ENCODE data around the gene PPHLN1.
A peak's percentile ranks its signal among the peaks of the same experiment; 100 is the strongest.

PPHLN1 gene

GRCh38 chr12:42356344-42356743 is 30.4 kb downstream of the PPHLN1 start:
- H3K4me3 ChIP-seq (ENCODE audit: control insufficient read depth, low read depth, low read length): no peak overlapping the region
- no peak for TF ChIP-seq CTCF (conservative IDR thresholded peaks at IDR 0.05; ENCODE audit: control insufficient read depth, insufficient read depth, low read depth, low read length)
- DNase-seq (ENCODE audit: low read depth): no peak

GRCh38 chr12:42360747-42361403 is 34.9 kb downstream of the PPHLN1 start:
- H3K4me3 ChIP-seq (ENCODE audit: control insufficient read depth, low read depth, low read length): no peak overlapping the region
- TF ChIP-seq CTCF (conservative IDR thresholded peaks at IDR 0.05; ENCODE audit: control insufficient read depth, insufficient read depth, low read depth, low read length): no peak
- no peak for DNase-seq (ENCODE audit: low read depth)

- no peak overlapping the region for H3K4me3 ChIP-seq (ENCODE audit: control insufficient read depth, low read depth, low read length)
- DNase-seq (ENCODE audit: low read depth): peak; percentile 5
- no peak for TF ChIP-seq CTCF (conservative IDR thresholded peaks at IDR 0.05; ENCODE audit: control insufficient read depth, insufficient read depth, low read depth, low read length)
Measured at GRCh38 chr12:42361909-42362646, 36.1 kb downstream of the PPHLN1 start.

GRCh38 chr12:42362647-42363260 is 36.8 kb downstream of the PPHLN1 start:
- H3K4me3 ChIP-seq (ENCODE audit: control insufficient read depth, low read depth, low read length): no peak overlapping the region
- DNase-seq (ENCODE audit: low read depth): no peak
- TF ChIP-seq CTCF (conservative IDR thresholded peaks at IDR 0.05; ENCODE audit: control insufficient read depth, insufficient read depth, low read depth, low read length): no peak

GRCh38 chr12:42364692-42365091 is 38.7 kb downstream of the PPHLN1 start:
- H3K4me3 ChIP-seq (ENCODE audit: control insufficient read depth, low read depth, low read length): no peak overlapping the region
- no peak for TF ChIP-seq CTCF (conservative IDR thresholded peaks at IDR 0.05; ENCODE audit: control insufficient read depth, insufficient read depth, low read depth, low read length)
- DNase-seq (ENCODE audit: low read depth): no peak

GRCh38 chr12:42365486-42365885 is 39.5 kb downstream of the PPHLN1 start:
- no peak for DNase-seq (ENCODE audit: low read depth)
- H3K4me3 ChIP-seq (ENCODE audit: control insufficient read depth, low read depth, low read length): no peak overlapping the region
- TF ChIP-seq CTCF (conservative IDR thresholded peaks at IDR 0.05; ENCODE audit: control insufficient read depth, insufficient read depth, low read depth, low read length): no peak
